MCF 10A (cell line): Measurements from ENCODE around the gene MYO16. TPM values are rescaled to one million over a fixed set of nuclear protein-coding genes. Genes with fewer than 3 reads are reported as not detected.

Source experiments
- BruUV-seq: library from RNA; stranded (reverse); fragments of 400-500 nt; replicated peaks from 2 replicates; lab custom pipeline; 2021; lab: Mats Ljungman, UMichigan
- CTCF ChIA-PET: fragments of 300-600 bp; sonication (Branson Sonifier 250); formaldehyde crosslinking; extraction: SDS; loops from one replicate; lab custom pipeline; 2021; ENCODE audit warnings: antibody characterized with exemption, inconsistent platforms; lab: Yijun Ruan, JAX
- POLR2A ChIA-PET: fragments of 300-600, 350-650 bp; sonication (Branson Sonifier 250); formaldehyde crosslinking; extraction: SDS; loops from one replicate; lab custom pipeline; 2020; ENCODE audit warnings: antibody characterized with exemption, inconsistent platforms; lab: Yijun Ruan, JAX
- DNase-seq: peaks from one replicate; pipeline ENCODE4 v3.0.0-alpha.2; 2018; ENCODE audit not compliant: unreplicated experiment
- H3K27ac Mint-ChIP-seq: one replicate; pipeline ENCODE4 v1.8.0; 2022; ENCODE audit warnings: mild to moderate bottlenecking, low read depth, mixed read lengths; ENCODE audit not compliant: unreplicated experiment
- H3K27me3 Mint-ChIP-seq: one replicate; pipeline ENCODE4 v1.8.0; 2022; ENCODE audit warnings: mixed read lengths; ENCODE audit not compliant: insufficient read depth, unreplicated experiment
- H3K36me3 Mint-ChIP-seq: one replicate; pipeline ENCODE4 v1.8.0; 2022; ENCODE audit warnings: mild to moderate bottlenecking, moderate library complexity, mixed read lengths; ENCODE audit not compliant: insufficient read depth, unreplicated experiment
- H3K4me1 Mint-ChIP-seq: one replicate; pipeline ENCODE4 v1.8.0; 2022; ENCODE audit warnings: mixed read lengths; ENCODE audit not compliant: insufficient read depth, unreplicated experiment
- H3K4me3 Mint-ChIP-seq: one replicate; pipeline ENCODE4 v1.8.0; 2022; ENCODE audit warnings: mild to moderate bottlenecking, moderate library complexity, mixed read lengths; ENCODE audit not compliant: unreplicated experiment
- H3K9me3 Mint-ChIP-seq: one replicate; pipeline ENCODE4 v1.8.0; 2022; ENCODE audit warnings: mixed read lengths; ENCODE audit not compliant: unreplicated experiment
- CTCF ChIP-seq: fragments of 200-600 bp; IDR thresholded peaks from one replicate; pipeline ENCODE4 v1.8.0; 2022; ENCODE audit warnings: antibody characterized with exemption, mild to moderate bottlenecking; ENCODE audit not compliant: unreplicated experiment
- intact Hi-C: fragments of 100-400 bp; cut with micrococcal nuclease; formaldehyde crosslinking; loops from 2 replicates; pipeline ENCODE4 v1.14.1; 2022
- total RNA-seq: library from RNA; stranded (reverse); gene quantifications from 2 replicates; pipeline ENCODE4 v1.2.3, GENCODE V29; 2022

The MYO16 gene
- total RNA-seq, 1 experiment from 2014 or later = not detected

- DNase-seq = no peak
- intact Hi-C loops = no loop called here
- Mint-ChIP-seq H3K36me3 (no peaks in the 10 kb centered on the region), H3K9me3 (no peaks in the 10 kb centered on the region), H3K4me1 (no peaks in the 10 kb centered on the region), H3K4me3 (no peak overlapping the region), H3K27me3 (peaks cover 66% of the 10 kb centered on the region), H3K27ac (no peak overlapping the region)
- CTCF ChIA-PET = interaction anchor here (0.6 to 1.7 kb wide), 7 partner anchors 12 to 296 kb away, joined by 3 to 4 read pairs (median 3); no protein-coding TSS in a partner anchor
- no peak for TF ChIP-seq CTCF
- POLR2A ChIA-PET = no interaction called here
- BruUV-seq = no TSS peak
Measured at GRCh38 chr13:108595436-108596274, 33.8 kb upstream of the MYO16 start.

- Mint-ChIP-seq H3K4me3 (no peak overlapping the region), H3K27ac (no peak overlapping the region), H3K36me3 (no peaks in the 10 kb centered on the region), H3K27me3 (peaks cover 58% of the 10 kb centered on the region), H3K4me1 (no peaks in the 10 kb centered on the region), H3K9me3 (no peaks in the 10 kb centered on the region)
- TF ChIP-seq CTCF = no peak
- DNase-seq = no peak
- BruUV-seq = no TSS peak
- POLR2A ChIA-PET = no interaction called here
- intact Hi-C loops = no loop called here
- CTCF ChIA-PET = interaction anchor here (1.2 kb wide), 1 partner anchor 11 kb away, joined by 4 read pairs; no protein-coding TSS in a partner anchor
Measured at GRCh38 chr13:108597943-108598342, 31.5 kb upstream of the MYO16 start.

- Mint-ChIP-seq H3K27me3 (peaks cover 42% of the 10 kb centered on the region), H3K27ac (no peak overlapping the region), H3K36me3 (no peaks in the 10 kb centered on the region), H3K4me1 (no peaks in the 10 kb centered on the region), H3K9me3 (no peaks in the 10 kb centered on the region), H3K4me3 (no peak overlapping the region)
- TF ChIP-seq CTCF = no peak
- DNase-seq = no peak
- ChIA-PET CTCF (interaction anchor here (0.6 to 1.7 kb wide), 5 partner anchors 14 to 291 kb away, joined by 3 to 4 read pairs (median 3); no protein-coding TSS in a partner anchor), POLR2A (no interaction called here)
- intact Hi-C loops = no loop called here
- BruUV-seq = no TSS peak
Measured at GRCh38 chr13:108606424-108606823, 23.0 kb upstream of the MYO16 start.

- no peak overlapping the region for H3K27ac Mint-ChIP-seq
- H3K36me3 Mint-ChIP-seq = no peaks in the 10 kb centered on the region
- no peak overlapping the region for H3K4me3 Mint-ChIP-seq
- TF ChIP-seq CTCF = peak; percentile 47
- no TSS peak for BruUV-seq
- POLR2A ChIA-PET = interaction anchor here (0.6 to 0.7 kb wide), 2 partner anchors 258 to 293 kb away, joined by 3 read pairs; no protein-coding TSS in a partner anchor
- H3K4me1 Mint-ChIP-seq = no peaks in the 10 kb centered on the region
- intact Hi-C loops = loop anchor here (1.0 kb wide), 1 partner anchor 286 kb away; no protein-coding TSS in a partner anchor
- peaks cover 57% of the 10 kb centered on the region for H3K27me3 Mint-ChIP-seq
- CTCF ChIA-PET = interaction anchor here (0.6 to 5.2 kb wide), 22 partner anchors 8 to 412 kb away, joined by 3 to 121 read pairs (median 4); no protein-coding TSS in a partner anchor
- peak; percentile 53 for DNase-seq
- no peaks in the 10 kb centered on the region for H3K9me3 Mint-ChIP-seq
Measured at GRCh38 chr13:108609353-108609752, 20.1 kb upstream of the MYO16 start.
